H1 (cell line): Measurements from ENCODE around the gene HHAT. TPM values are rescaled to one million over a fixed set of nuclear protein-coding genes. Genes with fewer than 3 reads are reported as not detected.

ENCODE experiments used
- CTCF ChIA-PET: fragments of 300-600 bp; sonication (Branson Sonifier 250); formaldehyde crosslinking; loops from one replicate; lab custom pipeline; 2021; ENCODE audit not compliant: partially characterized antibody; lab: Charles Lee
- POLR2A ChIA-PET: fragments of 300-600 bp; sonication (Branson Sonifier 250); formaldehyde crosslinking; loops from one replicate; lab custom pipeline; 2021; ENCODE audit warnings: inconsistent platforms; ENCODE audit not compliant: partially characterized antibody; lab: Charles Lee
- DNase-seq, 2 experiments: peaks; one replicate each; pipeline versions ENCODE4 v3.0.0 to v3.0.0-alpha.2; 2010 to 2022; ENCODE audit warnings: low spot score in 2 of 2, low read depth in 1 of 2, mixed read lengths in 1 of 2
- FAIRE-seq: peaks from 2 replicates; lab custom pipeline; 2011; peaks lifted over from hg19 to GRCh38; lab: Jason Lieb, UNC
- H2AFZ ChIP-seq: 2 replicates; pipeline ENCODE4 v1.8.1; 2012; ENCODE audit warnings: low read length, inconsistent platforms
- H2AK5ac ChIP-seq: 2 replicates; pipeline ENCODE4 v1.6.1; 2013; ENCODE audit warnings: low read depth, low read length
- H2BK120ac ChIP-seq: replicated peaks from 2 replicates; pipeline ENCODE3; 2013; ENCODE audit warnings: low read depth, low read length, inconsistent platforms
- H2BK12ac ChIP-seq: 2 replicates; pipeline ENCODE4 v1.6.1; 2013; ENCODE audit warnings: low read depth, low read length
- H2BK15ac ChIP-seq: 2 replicates; pipeline ENCODE4 v1.6.1; 2013; ENCODE audit warnings: low read length
- H2BK20ac ChIP-seq: 2 replicates; pipeline ENCODE4 v1.6.1; 2013; ENCODE audit warnings: low read length
- H2BK5ac ChIP-seq: 2 replicates; pipeline ENCODE4 v1.6.1; 2013; ENCODE audit warnings: low read depth, low read length
- H3K14ac ChIP-seq: 2 replicates; pipeline ENCODE4 v1.6.1; 2013; ENCODE audit warnings: inconsistent platforms; ENCODE audit not compliant: insufficient read length
- H3K18ac ChIP-seq: 2 replicates; pipeline ENCODE4 v1.6.1; 2013; ENCODE audit warnings: low read length; ENCODE audit errors: extremely low read depth
- H3K23ac ChIP-seq: 2 replicates; pipeline ENCODE4 v1.6.1; 2013; ENCODE audit warnings: inconsistent platforms; ENCODE audit not compliant: insufficient read length
- H3K23me2 ChIP-seq: 2 replicates; pipeline ENCODE4 v1.6.1; 2013; ENCODE audit warnings: low read depth, low read length
- H3K27ac ChIP-seq: 2 replicates; pipeline ENCODE4 v1.6.1; 2011; ENCODE audit warnings: low read depth, low read length, inconsistent platforms
- H3K27me3 ChIP-seq, 4 experiments: replicated peaks in 1 of 4; 1 replicate in 1 of 4; 2 replicates in 3 of 4; pipeline versions ENCODE4 v1.6.1 to v1.8.1; 2011 to 2013; ENCODE audit warnings: low read length in 3 of 4, mild to moderate bottlenecking in 3 of 4, inconsistent platforms in 2 of 4, mixed read lengths in 2 of 4, moderate library complexity in 1 of 4; ENCODE audit not compliant: control insufficient read depth in 3 of 4, insufficient read depth in 3 of 4; ENCODE audit errors: extremely low read depth in 1 of 4
- H3K36me3 ChIP-seq, 4 experiments: 2 replicates each; pipeline versions ENCODE4 v1.6.1 to v1.8.1; 2011 to 2013; ENCODE audit warnings: mild to moderate bottlenecking in 4 of 4, low read length in 3 of 4, moderate library complexity in 2 of 4, control low read depth in 1 of 4, inconsistent platforms in 1 of 4; ENCODE audit not compliant: insufficient read depth in 4 of 4, control insufficient read depth in 2 of 4
- H3K4ac ChIP-seq: replicated peaks from 2 replicates; pipeline ENCODE3; 2013; ENCODE audit warnings: low read length, low read depth, mixed read lengths, inconsistent platforms; ENCODE audit not compliant: insufficient read length
- H3K4me1 ChIP-seq, 4 experiments: replicated peaks in 1 of 4; 1 replicate in 1 of 4; 2 replicates in 3 of 4; pipeline versions ENCODE4 v1.6.1 to v1.8.1; 2011 to 2013; ENCODE audit warnings: low read length in 3 of 4, inconsistent platforms in 2 of 4, mixed read lengths in 1 of 4; ENCODE audit not compliant: insufficient read depth in 4 of 4, control insufficient read depth in 3 of 4
- H3K4me2 ChIP-seq, 2 experiments: 2 replicates each; pipeline versions ENCODE4 v1.6.1 to v1.8.1; 2011 to 2013; ENCODE audit warnings: low read depth in 2 of 2, low read length in 2 of 2, control low read depth in 1 of 2, inconsistent platforms in 1 of 2, mild to moderate bottlenecking in 1 of 2; ENCODE audit not compliant: insufficient read depth in 1 of 2
- H3K4me3 ChIP-seq, 4 experiments: fragments of 200-600, 300-600 bp in 1 of 4; sonication (generic), shearing (Covaris generic), sonication (Bioruptor Twin) in 1 of 4; 2 replicates each; pipeline versions ENCODE4 v1.5.1 to v1.8.1; 2011 to 2016; ENCODE audit warnings: low read length in 4 of 4, low read depth in 3 of 4, control low read depth in 2 of 4, inconsistent platforms in 2 of 4, mild to moderate bottlenecking in 2 of 4, mixed read lengths in 1 of 4, moderate library complexity in 1 of 4; ENCODE audit not compliant: insufficient read depth in 2 of 4; ENCODE audit errors: extremely low read depth in 1 of 4
- H3K56ac ChIP-seq: replicated peaks from 2 replicates; pipeline ENCODE3; 2013; ENCODE audit warnings: low read depth, mild to moderate bottlenecking, mixed read lengths, low read length, inconsistent platforms; ENCODE audit not compliant: insufficient read length
- H3K79me1 ChIP-seq: 2 replicates; pipeline ENCODE4 v1.6.1; 2013; ENCODE audit warnings: low read depth, low read length, control low read depth
- H3K79me2 ChIP-seq, 2 experiments: 2 replicates each; pipeline versions ENCODE4 v1.6.1 to v1.8.1; 2012 to 2013; ENCODE audit warnings: low read length in 2 of 2, mild to moderate bottlenecking in 2 of 2, inconsistent platforms in 1 of 2; ENCODE audit not compliant: insufficient read depth in 2 of 2, control insufficient read depth in 1 of 2
- H3K9ac ChIP-seq, 4 experiments: replicated peaks in 1 of 4; 1 replicate in 1 of 4; 2 replicates in 3 of 4; pipeline versions ENCODE4 v1.6.1 to v1.8.1; 2011 to 2013; ENCODE audit warnings: low read depth in 3 of 4, low read length in 3 of 4, control low read depth in 2 of 4, mild to moderate bottlenecking in 2 of 4, moderate library complexity in 2 of 4, inconsistent platforms in 1 of 4; ENCODE audit errors: extremely low read depth in 1 of 4
- H3K9me3 ChIP-seq, 2 experiments: 2 replicates each; pipeline versions ENCODE4 v1.6.1 to v1.8.1; 2012 to 2013; ENCODE audit warnings: mild to moderate bottlenecking in 2 of 2, moderate library complexity in 2 of 2, control low read depth in 1 of 2, inconsistent platforms in 1 of 2, low read depth in 1 of 2, low read length in 1 of 2, mixed read lengths in 1 of 2; ENCODE audit not compliant: insufficient read depth in 2 of 2
- H4K20me1 ChIP-seq, 2 experiments: replicated peaks in 1 of 2; 2 replicates each; pipeline versions ENCODE3 to v1.8.1; 2011 to 2013; ENCODE audit warnings: inconsistent platforms in 2 of 2, low read length in 2 of 2, mild to moderate bottlenecking in 1 of 2; ENCODE audit not compliant: insufficient read depth in 2 of 2, control insufficient read depth in 1 of 2
- H4K5ac ChIP-seq: 2 replicates; pipeline ENCODE4 v1.6.1; 2013; ENCODE audit warnings: low read length, low read depth, mixed read lengths, inconsistent platforms; ENCODE audit not compliant: insufficient read length
- H4K8ac ChIP-seq: 2 replicates; pipeline ENCODE4 v1.8.0; 2013; ENCODE audit warnings: mild to moderate bottlenecking, moderate library complexity, low read length, inconsistent platforms; ENCODE audit not compliant: insufficient read depth; ENCODE audit errors: extremely low read depth
- H4K91ac ChIP-seq: replicated peaks from 2 replicates; pipeline ENCODE3; 2013; ENCODE audit warnings: low read length, mixed read lengths, inconsistent platforms; ENCODE audit not compliant: insufficient read length
- EGR1 ChIP-seq: IDR thresholded peaks from 2 replicates; pipeline ENCODE4 v1.6.1; 2011; ENCODE audit warnings: low read depth, low read length, borderline replicate concordance
- GTF2F1 ChIP-seq: IDR thresholded peaks from 2 replicates; pipeline ENCODE4 v1.6.1; 2012; ENCODE audit warnings: low read depth, low read length, improper control_type of control experiment, borderline replicate concordance
- POU5F1 ChIP-seq: IDR thresholded peaks from 2 replicates; pipeline ENCODE4 v1.6.1; 2011; ENCODE audit warnings: low read depth, mild to moderate bottlenecking, low read length, moderate library complexity
- WGBS, 2 experiments: shearing (Covaris generic) in 1 of 2; methylation state at CpG; one replicate each; pipeline versions ENCODE4 v1.1.6 to v1.1.7; 2013 to 2015; ENCODE audit warnings: low lambda C conversion rate in 2 of 2, mixed read lengths in 2 of 2, inconsistent platforms in 1 of 2, low coverage in 1 of 2, missing lambda C conversion rate in 1 of 2; ENCODE audit not compliant: insufficient replicate concordance in 2 of 2, insufficient coverage in 1 of 2, insufficient read length in 1 of 2; ENCODE audit errors: extremely low coverage in 1 of 2, missing lambda C conversion rate in 1 of 2; 5-methylcytosine and 5-hydroxymethylcytosine counted together
- polyA plus RNA-seq, 7 experiments: library from polyadenylated mRNA; depleted of rRNA in 3 of 7; stranded (reverse) in 5 of 7; unstranded in 2 of 7; fragments of >200 nt in 5 of 7; fragments of 200-250 nt in 2 of 7; gene quantifications; 1 replicate in 5 of 7; 2 replicates in 1 of 7; 4 replicates in 1 of 7; pipeline versions ENCODE4 v1.2.1 to v1.2.3, GENCODE V29; 2011 to 2013; ENCODE audit warnings: missing spikeins in 2 of 7, mixed read lengths in 2 of 7
- total RNA-seq: library from RNA; stranded (reverse); fragmentation: NEBNext Ultra II Directional; extraction: Animal tissue kit (Norgen Biotek cat#: 25700); gene quantifications from 2 replicates; pipeline ENCODE4 v1.2.1, GENCODE V29; 2021

Gene HHAT
- total and polyA plus RNA-seq, 2 of the 8 experiments (the other 6 are each of a cell fraction or from before 2014, with no cell fraction given), result 0.15 to 0.51 TPM

DNA sequence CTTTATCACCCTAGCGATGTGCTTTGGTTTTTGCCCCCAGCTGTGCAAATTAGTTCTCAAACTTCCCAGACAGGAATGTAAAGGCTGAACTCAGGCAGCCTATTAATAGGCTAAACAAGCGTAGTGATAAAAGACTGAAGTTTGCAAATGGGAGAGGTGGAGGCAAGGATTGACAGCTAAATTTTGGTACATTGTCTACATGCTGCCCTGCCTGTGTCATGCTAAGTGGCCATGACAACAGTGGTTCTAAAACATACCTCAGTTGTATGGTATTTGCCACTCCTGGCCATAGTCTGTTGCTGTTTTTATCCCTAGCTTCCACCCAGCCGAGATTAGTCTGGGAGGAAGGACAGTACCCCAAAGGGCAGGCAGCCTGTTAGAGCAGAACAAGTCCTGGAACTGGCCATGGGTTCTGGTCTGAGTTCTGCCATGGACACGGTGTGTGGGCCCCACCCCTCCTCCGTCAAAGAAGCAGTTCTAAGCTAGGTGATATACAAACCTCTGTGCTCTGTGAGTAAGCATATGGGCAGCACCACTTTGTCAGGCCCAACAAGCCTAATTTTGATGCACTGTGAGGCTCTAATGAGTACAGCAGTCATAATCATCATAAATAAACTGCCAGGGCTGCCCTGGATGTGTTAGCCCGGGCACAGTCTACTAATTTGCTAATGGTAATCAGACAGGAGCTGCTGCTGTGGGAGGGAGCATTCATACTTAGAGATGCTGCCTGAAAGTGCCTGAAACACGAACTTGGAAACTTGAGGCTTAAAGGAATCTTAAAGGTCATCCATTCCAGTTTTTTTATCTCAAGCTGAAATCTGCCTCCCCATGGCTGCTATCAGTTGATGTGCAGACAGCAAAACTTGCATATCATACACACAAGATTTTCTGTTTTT lies 177.1 kb downstream of the HHAT start:
- no peak overlapping the region for H3K23ac ChIP-seq
- H3K9me3 ChIP-seq, result no peaks in the 10 kb centered on the region
- H3K23me2 ChIP-seq, result no peaks in the 10 kb centered on the region
- no peak overlapping the region for H2BK15ac ChIP-seq
- no peak overlapping the region for H2BK20ac ChIP-seq
- H3K18ac ChIP-seq, result no peak overlapping the region
- H3K79me2 ChIP-seq, result no peaks in the 10 kb centered on the region
- 72% methylated on average over 7 of the region's 7 CpGs; no CpG with 5 or more reads in 1 of the 2 experiments for WGBS, 2 experiments
- no peak overlapping the region for H3K56ac ChIP-seq
- no peak for FAIRE-seq
- no peak for DNase-seq
- no peak overlapping the region for H3K4me2 ChIP-seq
- no peak overlapping the region for H2AK5ac ChIP-seq
- H4K8ac ChIP-seq, result no peak overlapping the region
- no peak overlapping the region for H4K91ac ChIP-seq
- H4K20me1 ChIP-seq, result no peaks in the 10 kb centered on the region
- no peaks in the 10 kb centered on the region for H3K79me1 ChIP-seq
- H3K9ac ChIP-seq, result peak overlapping the region in 1 of 4 experiments; percentile 34; a peak in 1 of 7 replicates
- no peak overlapping the region for H3K4me3 ChIP-seq
- H3K4ac ChIP-seq, result no peak overlapping the region
- no peak overlapping the region for H3K14ac ChIP-seq
- H3K36me3 ChIP-seq, result no peaks in the 10 kb centered on the region
- H2BK12ac ChIP-seq, result no peak overlapping the region
- H2BK120ac ChIP-seq, result no peak overlapping the region
- H2AFZ ChIP-seq, result 0 out of 2 replicates have a peak overlapping the region, but pooled peaks have one; percentile 4
- H3K4me1 ChIP-seq, result no peaks in the 10 kb centered on the region
- no peaks in the 10 kb centered on the region for H3K27me3 ChIP-seq
- POLR2A ChIA-PET, result no interaction called here
- H4K5ac ChIP-seq, result no peak overlapping the region
- CTCF ChIA-PET, result interaction anchor here (0.8 to 1.3 kb wide), 4 partner anchors 17 to 79 kb away, joined by 3 to 4 read pairs (median 4); no protein-coding TSS in a partner anchor
- no peak overlapping the region for H2BK5ac ChIP-seq
- H3K27ac ChIP-seq, result no peak overlapping the region
- TF ChIP-seq GTF2F1, result no peak
- TF ChIP-seq EGR1, result no peak
- no peak for TF ChIP-seq POU5F1
